HCT116 (cell line): ENCODE data around the gene ENOPH1. TPM values are rescaled to one million over a fixed set of nuclear protein-coding genes. Genes with fewer than 3 reads are reported as not detected.

Experiments
- ATAC-seq: fragments of 200-7000 bp; cut with Tn5 transposase; 2 replicates; pipeline ENCODE4 v1.9.1; 2020; ENCODE audit warnings: mild to moderate bottlenecking, moderate library complexity
- BruUV-seq: library from RNA; stranded (reverse); fragments of 400-500 nt; replicated peaks from 2 replicates; lab custom pipeline; 2021; lab: Mats Ljungman, UMichigan
- CTCF ChIA-PET: fragments of 300-600 bp; sonication (Branson Sonifier 250); formaldehyde crosslinking; loops from one replicate; lab custom pipeline; 2021; ENCODE audit warnings: antibody characterized with exemption; lab: Charles Lee
- POLR2A ChIA-PET: fragments of 300-600, 350-600 bp; sonication (Branson Sonifier 250); formaldehyde crosslinking; loops from one replicate; lab custom pipeline; 2021; ENCODE audit warnings: antibody characterized with exemption; lab: Charles Lee
- RAD21 ChIA-PET, 2 experiments: fragments of 300-600 bp; sonication (Branson Sonifier 250); formaldehyde crosslinking; loops; one replicate each; lab custom pipeline; 2023; ENCODE audit warnings: low total read pairs in 2 of 2; ENCODE audit not compliant: uncharacterized antibody in 2 of 2, unreplicated experiment in 2 of 2, low non-redundant PET in 1 of 2; lab: Charles Lee
- DNase-seq: peaks from one replicate; pipeline ENCODE4 v3.0.0-alpha.2; 2010; ENCODE audit warnings: low read depth, low spot score
- H2AFZ ChIP-seq: fragments of 200-600 bp; shearing (Covaris generic), sonication (generic); 2 replicates; pipeline ENCODE4 v1.6.1; 2017; ENCODE audit warnings: low read depth, mixed run types, mixed read lengths, antibody characterized with exemption, low read length; ENCODE audit not compliant: poor library complexity, severe bottlenecking
- H3K27ac ChIP-seq: 2 replicates; pipeline ENCODE4 v1.5.1; 2012; ENCODE audit warnings: low read depth, low read length
- H3K27me3 ChIP-seq: fragments of 200-600 bp; sonication (generic); 2 replicates; pipeline ENCODE4 v1.6.1; 2016; ENCODE audit warnings: mixed run types, low read length, mixed read lengths; ENCODE audit not compliant: insufficient read depth
- H3K36me3 ChIP-seq, 2 experiments: fragments of 200-500 bp in 1 of 2; fragments of 200-600 bp in 1 of 2; sonication (Bioruptor generic) in 1 of 2; sonication (generic) in 1 of 2; 2 replicates each; pipeline versions ENCODE4 v1.5.1 to v1.6.1; 2014 to 2016; ENCODE audit warnings: low read length in 2 of 2, inconsistent platforms in 1 of 2, mixed read lengths in 1 of 2, mixed run types in 1 of 2; ENCODE audit not compliant: insufficient read depth in 2 of 2, control insufficient read depth in 1 of 2
- H3K4me1 ChIP-seq, 2 experiments: fragments of 200-600 bp in 1 of 2; sonication (generic) in 1 of 2; 2 replicates each; pipeline versions ENCODE4 v1.5.1 to v1.6.1; 2012 to 2017; ENCODE audit warnings: low read length in 2 of 2, inconsistent platforms in 1 of 2, mild to moderate bottlenecking in 1 of 2, mixed read lengths in 1 of 2, mixed run types in 1 of 2, moderate library complexity in 1 of 2; ENCODE audit not compliant: insufficient read depth in 2 of 2, control insufficient read depth in 1 of 2
- H3K4me2 ChIP-seq: fragments of 200-600 bp; sonication (generic); 2 replicates; pipeline ENCODE4 v1.6.1; 2017; ENCODE audit warnings: mixed run types, low read length, mixed read lengths
- H3K4me3 ChIP-seq, 2 experiments: fragments of 200-600 bp in 1 of 2; sonication (generic) in 1 of 2; replicated peaks in 1 of 2; 2 replicates each; pipeline ENCODE4 v1.5.1; 2011 to 2016; ENCODE audit warnings: low read length in 2 of 2, control low read depth in 1 of 2, low read depth in 1 of 2, mild to moderate bottlenecking in 1 of 2, mixed read lengths in 1 of 2, mixed run types in 1 of 2
- H3K79me2 ChIP-seq: fragments of 200-600 bp; sonication (generic); 2 replicates; pipeline ENCODE4 v1.6.1; 2017; ENCODE audit warnings: mild to moderate bottlenecking, mixed run types, low read length, moderate library complexity, mixed read lengths; ENCODE audit not compliant: insufficient read depth
- H3K9ac ChIP-seq: fragments of 200-600 bp; sonication (generic); 2 replicates; pipeline ENCODE4 v1.6.1; 2016; ENCODE audit warnings: low read length, mixed read lengths
- H3K9me2 ChIP-seq: fragments of 200-600 bp; sonication (generic), shearing (Covaris generic); 2 replicates; pipeline ENCODE4 v1.6.1; 2017; ENCODE audit warnings: mixed run types, mild to moderate bottlenecking, moderate library complexity; ENCODE audit not compliant: insufficient read depth
- H3K9me3 ChIP-seq, 2 experiments: fragments of 200-500 bp in 1 of 2; fragments of 200-600 bp in 1 of 2; sonication (Bioruptor generic) in 1 of 2; sonication (generic) in 1 of 2; 2 replicates each; pipeline ENCODE4 v1.6.1; 2014 to 2017; ENCODE audit warnings: low read length in 2 of 2, mixed read lengths in 2 of 2, inconsistent platforms in 1 of 2, low read depth in 1 of 2, mild to moderate bottlenecking in 1 of 2, mixed run types in 1 of 2, moderate library complexity in 1 of 2; ENCODE audit not compliant: control insufficient read depth in 1 of 2, insufficient read depth in 1 of 2
- H4K20me1 ChIP-seq: fragments of 200-600 bp; sonication (generic), shearing (Covaris generic); 2 replicates; pipeline ENCODE4 v1.6.1; 2017; ENCODE audit warnings: mixed run types, mild to moderate bottlenecking, moderate library complexity; ENCODE audit not compliant: insufficient read depth
- ATF3 ChIP-seq: IDR thresholded peaks from 2 replicates; pipeline ENCODE4 v1.6.1; 2012
- CTCF ChIP-seq, 3 experiments: fragments of 200-600 bp in 1 of 3; sonication (generic) in 1 of 3; IDR thresholded peaks in 2 of 3; conservative IDR thresholded peaks in 1 of 3; 2 replicates each; pipeline ENCODE4 v1.5.1; 2012 to 2017; ENCODE audit warnings: low read depth in 2 of 3, low read length in 2 of 3, antibody characterized with exemption in 1 of 3, borderline replicate concordance in 1 of 3, control low read depth in 1 of 3, mild to moderate bottlenecking in 1 of 3, mixed read lengths in 1 of 3, mixed run types in 1 of 3, moderate library complexity in 1 of 3; ENCODE audit not compliant: insufficient read depth in 1 of 3
- EZH2 ChIP-seq: fragments of 200-600 bp; sonication (generic); IDR thresholded peaks from 2 replicates; pipeline ENCODE4 v1.6.1; 2017; ENCODE audit warnings: antibody characterized with exemption, mixed run types
- EZH2phosphoT487 ChIP-seq: fragments of 200-600 bp; IDR thresholded peaks from 2 replicates; pipeline ENCODE4 v1.6.1; 2018; ENCODE audit warnings: antibody characterized with exemption, borderline replicate concordance
- JUND ChIP-seq: IDR thresholded peaks from 2 replicates; pipeline ENCODE4 v1.6.1; 2012
- MAX ChIP-seq: IDR thresholded peaks from 2 replicates; pipeline ENCODE4 v1.6.1; 2012
- POLR2A ChIP-seq: IDR thresholded peaks from 2 replicates; pipeline ENCODE4 v1.7.0; 2011; ENCODE audit warnings: borderline replicate concordance; ENCODE audit not compliant: insufficient read depth, insufficient read length; ENCODE audit errors: extremely low read depth
- REST ChIP-seq: IDR thresholded peaks from 2 replicates; pipeline ENCODE4 v1.6.1; 2012; ENCODE audit warnings: low read depth
- SIN3A ChIP-seq: IDR thresholded peaks from 2 replicates; pipeline ENCODE4 v1.6.1; 2012; ENCODE audit warnings: low read depth
- SP1 ChIP-seq: IDR thresholded peaks from 2 replicates; pipeline ENCODE4 v1.6.1; 2012; ENCODE audit warnings: low read depth
- TCF7L2 ChIP-seq: IDR thresholded peaks from 2 replicates; pipeline ENCODE4 v1.7.0; 2011; ENCODE audit warnings: borderline replicate concordance, inconsistent platforms; ENCODE audit not compliant: insufficient read depth, insufficient read length; ENCODE audit errors: extremely low read depth
- ZFX ChIP-seq: fragments of 450-650 bp; IDR thresholded peaks from 2 replicates; pipeline ENCODE4 v1.6.1; 2017
- intact Hi-C: fragments of 100-400 bp; cut with micrococcal nuclease; formaldehyde crosslinking; loops from 2 replicates; pipeline ENCODE4 v1.10.0; 2022
- total RNA-seq: library from RNA; stranded (reverse); gene quantifications from one replicate; pipeline ENCODE4 v1.2.1, GENCODE V29; 2021; ENCODE audit not compliant: unreplicated experiment

ENOPH1 gene
- total RNA-seq, 1 experiment from 2014 or later, result 53.4 TPM

- TF ChIP-seq EZH2phosphoT487, result no peak
- TF ChIP-seq JUND, result no peak
- TF ChIP-seq POLR2A, result no peak
- TF ChIP-seq SP1, result no peak
- TF ChIP-seq ATF3, result no peak
- TF ChIP-seq EZH2, result no peak
- TF ChIP-seq TCF7L2, result no peak
These were observed 3.4 kb downstream of the ENOPH1 start (continued) for GRCh38 chr4:82433791-82434190.

- Histone ChIP-seq H3K4me2 (no peak overlapping the region), H3K9ac (no peak overlapping the region), H2AFZ (no peak overlapping the region), H3K27ac (no peak overlapping the region), H3K36me3 (0 out of 4 replicates have a peak, but pooled peaks cover 3 to 8% of the 10 kb centered on the region in 2 experiments), H3K4me3 (no peak overlapping the region), H3K79me2 (peaks cover 95% of the 10 kb centered on the region), H3K9me3 (no peaks in the 10 kb centered on the region), H3K4me1 (peaks cover 7 to 19% of the 10 kb centered on the region in 2 experiments; a peak in 3 of 4 replicates), H3K9me2 (no peaks in the 10 kb centered on the region), H3K27me3 (no peaks in the 10 kb centered on the region), H4K20me1 (peaks cover 27% of the 10 kb centered on the region; the same call in 1 of the 2 replicates)
- no peak for DNase-seq
- no TSS peak for BruUV-seq
- TF ChIP-seq SIN3A, result no peak
- ATAC-seq, result no peak
- intact Hi-C loops, result no loop called here
- RAD21 ChIA-PET, result no interaction called here
- CTCF ChIA-PET, result no interaction called here
- POLR2A ChIA-PET, result no interaction called here
These were observed 4.6 kb downstream of the ENOPH1 start for GRCh38 chr4:82434949-82435348.

GRCh38 chr4:82436130-82436529 lies 5.7 kb downstream of the ENOPH1 start:
- BruUV-seq, result no TSS peak
- DNase-seq (no peak), ATAC-seq (no peak)
- H2AFZ ChIP-seq, result no peak overlapping the region
- H4K20me1 ChIP-seq, result peaks cover 27% of the 10 kb centered on the region; the same call in 1 of the 2 replicates
- peaks cover 7 to 17% of the 10 kb centered on the region in 2 experiments; a peak in 3 of 4 replicates for H3K4me1 ChIP-seq
- H3K4me2 ChIP-seq, result no peak overlapping the region
- H3K27me3 ChIP-seq, result no peaks in the 10 kb centered on the region
- H3K9ac ChIP-seq, result no peak overlapping the region
- H3K36me3 ChIP-seq, result 0 out of 4 replicates have a peak, but pooled peaks cover 3 to 8% of the 10 kb centered on the region in 2 experiments
- no peak overlapping the region for H3K4me3 ChIP-seq
- no peaks in the 10 kb centered on the region for H3K9me3 ChIP-seq
- ChIA-PET CTCF (no interaction called here), POLR2A (no interaction called here), RAD21 (no interaction called here)
- intact Hi-C loops, result no loop called here
- H3K9me2 ChIP-seq, result no peaks in the 10 kb centered on the region
- H3K27ac ChIP-seq, result no peak overlapping the region
- H3K79me2 ChIP-seq, result peaks cover 100% of the 10 kb centered on the region
- TF ChIP-seq JUND (no peak), SP1 (no peak), REST (no peak), ZFX (no peak), MAX (no peak), CTCF (IDR thresholded peaks at IDR 0.05 in 2 of 3, conservative IDR thresholded peaks at IDR 0.05 in 1 of 3; ENCODE audit: borderline replicate concordance in 1 of 3, insufficient read depth in 1 of 3, low read depth in 2 of 3, low read length in 2 of 3) (no peak)
